HG03342 (cell line): ENCODE data around the gene SYT1.

Source experiments
- ATAC-seq: cut with Tn5 transposase; IDR thresholded peaks from one replicate; pipeline ENCODE4 v1.9.1; 2021; ENCODE audit warnings: mild to moderate bottlenecking, moderate library complexity; ENCODE audit not compliant: unreplicated experiment

The SYT1 gene

GRCh38 chr12:79380402-79380801 is 515.8 kb downstream of the SYT1 start:
- ATAC-seq, result no peak

DNA sequence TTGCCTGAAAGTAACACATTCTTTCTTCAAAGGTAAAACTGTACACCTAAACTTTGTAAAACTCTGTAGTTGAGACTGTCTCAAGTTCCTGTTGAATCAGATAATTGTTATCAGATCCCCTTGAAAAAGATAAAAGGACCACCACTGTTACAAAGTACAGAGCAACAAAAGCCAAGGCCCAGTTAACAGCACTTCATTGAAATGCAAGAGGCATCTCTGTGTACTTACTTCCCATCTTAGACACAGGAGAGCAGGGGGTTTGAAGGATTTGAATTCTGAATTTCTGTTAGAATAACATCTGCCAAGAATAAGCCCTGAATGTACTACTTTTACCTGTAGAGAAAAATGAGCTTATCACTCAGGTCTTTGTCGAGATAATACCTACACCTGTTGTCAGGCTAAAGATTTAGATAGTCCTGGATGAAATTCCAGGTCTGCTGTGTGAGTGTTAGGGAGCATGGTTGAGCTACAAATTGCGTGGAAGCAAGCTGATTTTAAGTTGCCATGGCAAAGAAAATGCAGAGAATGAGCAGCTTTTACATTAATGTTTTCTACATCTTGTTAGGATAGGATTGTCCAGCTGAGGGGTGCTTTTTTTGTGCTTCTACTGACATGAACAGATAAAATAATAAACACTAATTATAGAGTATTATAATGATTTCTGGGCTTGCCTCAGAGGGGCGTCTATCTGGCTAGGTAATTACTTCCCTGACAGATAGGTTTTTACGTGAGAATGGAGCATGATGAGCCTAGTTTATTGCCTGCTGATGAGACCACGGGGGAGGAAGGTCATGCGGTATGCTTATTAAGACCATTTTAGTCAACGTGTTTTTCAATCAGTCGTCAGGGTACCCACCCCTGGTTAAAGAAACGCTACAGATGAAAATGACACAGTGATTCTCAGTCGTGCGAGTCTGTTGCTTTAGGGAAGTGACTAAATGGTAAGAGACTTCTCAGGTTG is 517.0 kb downstream of the SYT1 start:
- ATAC-seq, result no peak

DNA sequence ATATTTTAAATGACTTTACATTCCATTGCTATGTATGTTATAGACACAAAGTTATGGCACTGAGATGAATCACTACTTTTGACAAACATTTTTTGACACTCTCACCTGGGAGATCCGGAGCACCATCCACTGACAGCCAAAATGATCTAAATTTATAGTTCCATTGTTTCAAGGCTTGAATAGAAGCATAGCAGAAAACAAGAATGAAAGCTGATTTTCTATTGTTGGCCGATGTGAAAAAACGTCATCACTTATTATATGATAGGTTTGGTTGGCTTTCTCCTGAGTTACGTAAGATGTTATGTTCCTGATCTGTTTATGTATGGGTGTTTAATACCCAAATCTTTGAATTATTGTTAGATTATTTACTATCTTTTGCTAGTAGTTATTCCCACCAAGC is 520.0 kb downstream of the SYT1 start:
- no peak for ATAC-seq

DNA sequence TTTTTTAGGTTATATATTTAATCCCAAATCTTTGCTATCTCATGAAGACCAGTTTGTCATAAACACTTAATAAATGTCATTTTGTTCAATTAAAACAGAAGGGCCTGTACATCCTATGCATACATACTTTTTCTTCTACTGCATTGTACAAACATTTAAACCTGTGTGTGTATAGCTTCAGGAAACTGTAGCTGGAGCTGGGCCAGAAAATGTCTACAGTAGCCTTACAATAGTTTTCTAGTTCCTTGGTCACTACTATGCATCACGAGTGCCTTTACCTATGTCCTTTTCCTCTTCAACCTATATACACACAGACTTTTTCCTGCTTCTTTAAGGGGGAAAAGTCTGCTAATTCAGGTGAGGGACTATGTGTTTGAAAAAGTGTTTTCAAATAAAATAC is 523.4 kb downstream of the SYT1 start:
- no peak for ATAC-seq

DNA sequence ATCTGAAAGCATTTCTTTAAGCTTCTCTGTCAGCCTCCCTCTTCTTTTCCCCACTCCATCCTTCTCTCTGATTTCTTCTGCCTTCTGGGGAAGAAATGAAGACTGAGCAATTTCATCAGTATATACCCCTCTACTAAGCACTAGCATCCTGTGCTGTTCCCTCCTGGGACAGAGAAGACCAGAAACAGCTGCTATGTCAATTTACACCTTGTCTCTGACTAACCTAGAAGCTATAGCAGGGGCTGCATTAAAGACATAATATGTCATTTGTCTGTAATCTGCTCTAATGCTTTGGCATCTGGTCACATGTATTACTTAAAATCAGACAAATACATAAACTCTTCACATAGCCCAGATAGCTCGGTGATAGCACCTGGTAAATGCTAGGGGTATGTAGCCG is 529.3 kb downstream of the SYT1 start:
- no peak for ATAC-seq

GRCh38 chr12:79397609-79398008 is 533.0 kb downstream of the SYT1 start:
- no peak for ATAC-seq

DNA sequence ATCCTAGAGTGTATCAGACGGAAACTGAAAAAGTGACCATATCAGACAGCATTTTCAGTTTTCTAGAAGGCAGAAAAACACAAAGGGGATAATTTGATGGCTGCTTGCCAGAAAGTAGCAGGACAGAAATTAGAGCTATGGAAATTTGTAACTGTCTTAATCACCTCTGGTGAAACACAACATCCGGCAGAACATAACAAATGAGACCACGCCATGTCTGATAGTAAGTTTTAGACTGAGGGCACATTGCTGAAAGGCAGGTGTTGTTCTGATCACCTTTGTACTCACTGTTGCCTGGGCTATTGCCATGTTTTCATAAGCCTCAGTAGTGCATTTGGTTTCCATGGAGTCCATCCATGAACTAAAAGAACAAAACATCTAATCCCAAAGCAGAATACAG is 535.9 kb downstream of the SYT1 start:
- ATAC-seq, result no peak

GRCh38 chr12:79402606-79403005 is 538.0 kb downstream of the SYT1 start:
- ATAC-seq, result no peak

DNA sequence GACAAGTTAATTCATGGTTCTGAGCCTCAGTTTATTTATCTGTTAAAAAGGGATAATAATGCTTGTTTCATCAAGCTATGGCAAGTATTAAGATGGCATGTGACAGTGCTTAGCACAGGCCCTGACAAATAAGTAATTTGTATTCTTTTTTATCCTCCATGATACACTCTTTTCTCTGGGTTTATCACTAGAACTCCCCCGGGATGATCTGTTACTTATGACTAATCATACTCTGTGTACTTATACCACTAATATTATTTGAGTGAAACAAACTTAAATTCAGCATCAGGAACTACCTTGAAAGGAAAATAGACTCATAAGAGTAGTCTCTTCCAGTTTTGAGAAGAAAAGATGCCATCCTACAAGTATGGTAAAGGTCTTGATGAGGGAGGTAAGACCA is 542.4 kb downstream of the SYT1 start:
- no peak for ATAC-seq

GRCh38 chr12:79407671-79408622 is 543.4 kb downstream of the SYT1 start:
- ATAC-seq, result peak; percentile 88

- ATAC-seq, result no peak
These were observed 544.1 kb downstream of the SYT1 start for GRCh38 chr12:79408689-79409088.

- ATAC-seq, result no peak
These were observed 545.0 kb downstream of the SYT1 start for GRCh38 chr12:79409562-79409961.

GRCh38 chr12:79411791-79412190 is 547.2 kb downstream of the SYT1 start:
- ATAC-seq, result no peak

DNA sequence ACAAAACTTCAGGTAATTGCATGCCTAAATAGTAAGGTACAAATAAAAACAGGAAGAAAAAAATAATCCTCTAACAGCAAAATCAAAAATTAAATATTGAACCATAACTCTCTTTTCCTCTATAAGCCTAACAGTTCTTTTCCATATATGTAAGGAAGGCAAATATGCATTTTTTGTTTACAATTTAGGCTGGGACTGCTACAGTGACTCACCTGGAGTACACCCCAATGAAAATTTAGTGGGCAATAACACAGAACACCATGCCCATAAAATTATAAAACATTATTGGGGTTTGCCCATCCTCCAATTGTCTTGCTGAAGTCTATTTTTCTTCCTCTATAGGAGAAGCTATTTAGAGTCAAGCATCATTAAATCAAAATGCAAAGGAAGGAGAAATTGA is 549.2 kb downstream of the SYT1 start:
- ATAC-seq, result no peak

DNA sequence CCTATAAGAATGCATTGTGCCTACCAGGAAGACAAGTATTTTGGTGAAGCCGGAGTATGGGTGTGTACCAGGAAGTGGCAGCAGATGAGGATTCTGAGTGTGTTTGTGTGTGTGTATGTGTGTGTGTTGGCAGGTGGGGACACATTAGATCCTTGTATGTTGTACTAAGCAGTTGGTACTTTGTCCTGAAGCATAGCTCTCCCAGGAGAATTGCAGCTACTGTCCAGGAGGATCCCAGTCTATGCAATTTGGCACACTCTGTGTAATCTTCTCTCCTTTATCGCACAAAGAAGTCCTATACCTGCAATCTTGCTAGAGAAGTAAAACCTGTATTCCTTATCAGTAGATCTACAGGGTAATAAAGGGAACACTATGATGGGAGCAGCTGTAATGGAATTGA is 549.7 kb downstream of the SYT1 start:
- no peak for ATAC-seq

DNA sequence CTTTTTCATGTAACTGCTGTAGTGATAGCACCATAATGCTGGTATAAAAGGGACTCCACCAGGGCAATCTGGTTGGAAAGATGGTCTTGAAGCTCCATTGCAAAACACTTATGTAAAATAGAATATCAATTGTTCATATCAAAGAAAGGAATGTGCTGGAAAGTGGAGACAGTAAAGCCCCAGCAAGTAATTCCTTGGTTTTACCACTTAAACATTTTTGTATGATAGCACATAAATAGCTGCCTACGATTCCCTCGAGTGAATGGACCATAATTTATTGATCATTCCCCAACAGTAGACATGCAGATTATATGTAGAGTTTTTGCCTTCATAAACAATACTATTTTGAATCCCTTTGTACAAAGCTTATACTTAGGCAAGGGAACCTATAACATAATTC is 550.7 kb downstream of the SYT1 start:
- no peak for ATAC-seq

DNA sequence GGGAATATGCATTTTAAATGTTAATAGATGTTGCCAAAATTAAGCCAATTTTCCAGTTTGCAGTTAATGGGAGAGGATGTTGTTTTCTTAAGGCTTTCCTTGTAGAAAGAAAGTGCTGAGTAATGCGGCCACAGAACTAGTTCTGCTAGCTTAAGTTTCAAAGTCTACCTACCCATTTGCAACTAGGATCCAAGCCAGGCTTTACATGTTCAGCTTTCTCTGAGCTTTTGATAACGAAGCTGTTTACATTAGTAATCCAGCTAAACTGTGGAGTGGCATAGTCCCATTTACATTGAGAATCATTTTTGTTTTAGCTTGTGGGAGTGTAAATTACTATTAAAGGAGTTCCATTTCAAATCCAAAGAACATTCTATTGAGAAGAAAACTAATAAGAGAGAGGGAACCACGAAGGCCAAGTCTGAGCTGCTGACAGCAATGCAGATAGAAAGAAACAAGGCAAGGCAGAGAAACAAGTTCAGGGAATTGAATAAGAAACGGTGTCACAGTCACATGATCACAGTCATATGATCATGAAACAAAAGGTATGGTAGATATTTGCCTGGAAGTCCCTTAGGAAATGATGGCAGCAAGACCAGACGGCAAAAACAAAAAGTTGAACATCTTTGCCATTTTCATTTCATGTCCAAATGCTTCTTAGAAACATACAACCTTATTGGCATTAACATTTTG is 551.3 kb downstream of the SYT1 start:
- no peak for ATAC-seq

GRCh38 chr12:79420146-79420618 is 555.6 kb downstream of the SYT1 start:
- no peak for ATAC-seq

GRCh38 chr12:79421236-79421740 is 556.7 kb downstream of the SYT1 start:
- no peak for ATAC-seq

DNA sequence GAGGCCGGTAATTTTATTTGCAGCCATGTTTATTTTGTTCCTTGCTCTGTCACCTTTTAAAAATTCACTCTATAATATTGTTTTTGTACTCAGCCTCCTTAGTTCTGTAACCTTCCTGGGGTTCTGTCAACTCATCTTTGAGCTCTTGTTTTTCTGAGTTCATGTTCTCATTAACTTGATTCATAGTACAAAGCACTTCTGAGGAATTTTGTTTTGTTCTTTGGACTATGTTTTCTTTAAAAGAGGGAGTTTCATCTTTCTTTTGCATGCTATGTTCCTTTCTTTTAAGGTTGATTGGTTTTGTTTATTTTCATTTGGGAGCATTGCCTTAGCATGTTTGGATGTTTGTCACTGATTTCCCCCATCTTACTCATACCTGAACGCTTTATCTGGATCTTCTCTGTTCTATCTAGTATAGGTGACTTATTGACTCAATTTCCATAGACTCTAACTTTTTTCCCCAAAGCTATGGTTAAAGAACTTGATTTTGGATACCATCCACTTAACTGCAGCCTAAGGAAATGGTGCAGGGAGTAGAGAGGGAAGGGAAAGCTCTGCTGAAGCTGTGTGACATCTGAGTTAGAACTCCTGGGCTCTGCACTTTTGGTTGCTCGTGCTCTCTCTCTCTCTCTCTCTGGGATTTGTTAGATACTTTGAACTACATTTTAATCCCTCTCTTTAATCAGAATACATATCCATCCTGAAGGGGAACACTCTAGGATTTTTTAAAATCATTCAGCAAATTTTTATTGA is 557.7 kb downstream of the SYT1 start:
- no peak for ATAC-seq
